ENCODE data around the gene ARHGEF38.
"Not testable (repeated sequence)": the region's sequence is repeated elsewhere in the genome, so short reads cannot be mapped to it uniquely, and the experiment has no call there.

The ARHGEF38 gene

DNA sequence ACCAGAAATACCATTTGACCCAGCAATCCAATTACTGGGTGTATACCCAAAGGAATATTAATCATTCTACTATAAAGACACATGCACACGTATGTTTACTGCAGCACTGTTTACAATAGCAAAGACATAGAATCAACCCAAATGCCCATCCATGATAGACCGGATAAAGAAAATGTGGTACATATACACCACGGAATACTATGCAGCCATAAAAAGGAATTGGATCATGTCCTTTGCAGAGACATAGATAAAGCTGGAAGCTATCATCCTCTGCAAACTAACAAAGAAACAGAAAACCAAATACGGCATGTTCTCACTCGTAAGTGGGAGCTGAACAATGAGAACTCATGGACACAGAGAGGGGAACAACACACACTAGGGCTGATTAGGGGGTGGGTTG, 57.4 kb downstream of the ARHGEF38 start:
- DNase-seq (ENCODE audit: low spot score), result not testable (repeated sequence)

DNA sequence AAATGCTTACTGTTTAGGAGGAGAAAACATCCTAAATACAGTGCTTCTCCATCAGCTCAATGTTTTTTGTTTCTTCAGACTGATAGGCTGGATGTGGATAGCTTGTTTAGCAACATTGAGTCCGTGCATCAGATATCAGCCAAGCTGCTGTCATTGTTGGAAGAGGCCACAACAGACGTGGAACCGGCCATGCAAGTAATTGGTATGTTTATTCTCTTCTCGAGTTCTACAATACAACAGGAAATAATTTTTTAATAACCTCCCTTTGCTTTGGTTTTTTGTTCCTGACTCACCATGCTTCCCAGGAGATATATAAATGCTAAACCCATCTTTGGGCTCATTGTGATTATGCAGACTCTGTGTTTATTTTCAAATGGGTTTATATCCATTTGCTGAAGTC, 60.9 kb downstream of the ARHGEF38 start:
- DNase-seq (ENCODE audit: low spot score), result no peak

DNA sequence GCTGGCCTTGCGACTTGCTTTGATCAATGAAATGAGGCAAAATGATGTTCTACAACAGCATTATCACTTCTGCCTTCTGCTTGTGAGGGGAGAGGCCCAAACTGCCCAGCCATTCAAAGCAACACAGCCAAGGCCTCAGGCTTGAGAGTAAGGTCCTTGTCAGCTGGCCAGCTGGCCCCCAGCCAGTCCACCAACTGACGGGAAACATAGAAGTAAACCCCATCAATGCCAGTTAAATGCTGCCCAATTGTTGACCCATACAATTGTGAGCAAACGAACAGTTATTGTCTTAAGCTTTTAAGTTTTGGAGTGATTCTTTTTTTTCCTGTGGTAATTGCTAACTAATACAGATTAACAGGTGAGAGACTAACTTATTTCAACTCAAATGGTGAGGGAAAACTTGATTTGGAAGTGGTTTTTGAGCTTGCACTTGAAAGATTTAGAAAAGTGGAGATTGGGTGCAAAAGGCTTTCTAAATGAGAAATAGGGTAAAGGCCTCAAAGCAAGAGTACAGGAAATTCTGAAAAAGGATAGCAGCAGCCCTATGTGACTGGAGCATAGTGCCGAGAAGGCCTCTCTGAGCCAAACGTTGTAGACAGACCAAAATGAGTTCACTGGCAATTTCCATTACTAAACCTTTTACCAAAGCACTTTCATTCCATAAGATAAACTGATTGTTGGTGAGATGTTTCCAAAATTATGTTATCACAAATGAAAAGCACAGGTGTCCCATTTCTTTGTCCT, 66.9 kb downstream of the ARHGEF38 start:
- DNase-seq (ENCODE audit: low spot score), result no peak

DNA sequence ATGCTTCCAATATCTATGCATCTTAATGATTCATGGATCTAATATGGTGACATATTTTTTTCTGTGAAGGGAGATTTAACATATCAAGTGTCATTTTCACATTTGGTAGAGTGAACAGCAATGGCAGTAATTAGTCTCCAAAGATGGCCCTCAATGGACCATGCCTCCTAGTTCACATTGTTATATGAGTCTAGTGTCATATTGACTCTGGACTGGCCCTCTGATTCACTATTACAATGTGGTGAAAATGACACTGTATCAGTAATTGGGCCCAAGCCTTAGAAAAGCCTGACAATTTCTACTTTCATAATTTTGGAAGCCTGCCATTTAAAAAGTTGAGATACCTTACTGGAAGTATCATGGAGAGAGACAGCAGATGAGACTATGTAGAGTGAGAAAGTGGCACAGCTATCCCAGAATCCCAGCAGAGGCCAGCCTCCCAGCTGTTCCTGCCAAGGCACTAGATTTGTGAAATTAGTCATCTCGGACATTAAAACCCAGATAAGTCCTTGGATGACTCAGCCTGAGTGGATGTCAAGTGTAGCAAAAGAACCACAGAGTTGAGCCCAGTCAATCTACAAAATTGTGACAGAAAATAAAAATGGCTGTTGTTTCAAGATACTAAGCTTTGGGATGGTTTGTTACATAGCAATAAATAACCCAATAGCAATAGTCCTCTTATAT, 68.4 kb downstream of the ARHGEF38 start:
- DNase-seq (ENCODE audit: low spot score), result no peak

DNA sequence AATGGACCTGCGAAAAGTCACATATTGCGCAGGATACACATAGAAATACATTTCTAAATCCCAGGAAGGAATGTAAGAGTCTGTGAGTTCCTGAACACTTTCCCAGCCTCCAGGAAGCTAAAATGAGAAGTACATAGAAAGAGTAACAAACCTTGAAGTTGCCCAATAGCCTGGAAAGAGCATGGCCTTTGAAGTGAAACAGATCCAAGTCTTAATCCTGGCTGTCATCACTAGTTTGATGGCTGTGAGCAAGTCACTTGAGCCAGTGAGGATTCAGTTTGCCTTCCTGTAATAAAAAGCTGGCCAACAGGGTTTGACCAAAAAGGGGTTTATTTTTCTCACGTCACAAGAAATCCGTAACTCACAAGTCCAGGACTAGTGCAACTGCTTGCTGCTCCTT, 69.8 kb downstream of the ARHGEF38 start:
- no peak for DNase-seq (ENCODE audit: low spot score)

DNA sequence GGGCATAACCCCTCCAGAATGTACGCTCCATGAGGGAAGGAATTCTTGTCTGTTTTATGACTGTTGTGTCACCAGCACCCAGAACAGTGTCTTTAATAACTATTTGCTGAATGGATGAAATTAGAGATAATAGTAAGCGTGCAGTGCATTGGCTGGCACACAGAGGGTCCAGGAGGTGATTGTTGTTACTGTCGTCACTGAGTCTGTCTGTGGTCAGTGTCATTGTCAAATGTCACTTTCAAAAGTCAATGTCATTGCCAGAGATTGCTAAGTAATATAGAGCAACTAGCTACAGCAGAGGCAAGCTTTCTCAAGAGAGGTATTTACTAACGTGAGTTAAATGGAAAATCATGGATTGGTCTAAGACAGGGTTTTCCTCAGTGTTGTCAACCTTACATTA, 70.7 kb downstream of the ARHGEF38 start:
- no peak for DNase-seq (ENCODE audit: low spot score)

DNA sequence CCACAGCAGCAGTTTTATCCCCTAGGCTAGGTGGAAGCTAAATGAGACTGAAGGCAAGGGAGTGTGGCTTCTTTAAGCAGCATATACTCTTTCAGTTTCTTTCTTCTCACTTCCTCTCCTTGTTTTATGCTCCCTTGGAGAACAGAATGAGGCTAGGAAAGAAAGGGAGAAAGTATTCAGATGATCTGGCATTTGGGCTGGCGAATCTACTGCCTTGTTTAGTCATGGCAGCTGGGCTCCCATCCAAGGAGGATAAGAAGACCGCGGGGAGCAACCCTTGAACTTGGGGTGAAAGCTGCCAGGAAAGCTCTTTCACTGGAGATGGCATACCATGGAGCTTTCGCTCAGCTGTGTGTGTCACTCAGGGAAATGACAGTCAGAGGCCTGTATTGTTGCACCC, 72.1 kb downstream of the ARHGEF38 start:
- DNase-seq (ENCODE audit: low spot score), result no peak

DNA sequence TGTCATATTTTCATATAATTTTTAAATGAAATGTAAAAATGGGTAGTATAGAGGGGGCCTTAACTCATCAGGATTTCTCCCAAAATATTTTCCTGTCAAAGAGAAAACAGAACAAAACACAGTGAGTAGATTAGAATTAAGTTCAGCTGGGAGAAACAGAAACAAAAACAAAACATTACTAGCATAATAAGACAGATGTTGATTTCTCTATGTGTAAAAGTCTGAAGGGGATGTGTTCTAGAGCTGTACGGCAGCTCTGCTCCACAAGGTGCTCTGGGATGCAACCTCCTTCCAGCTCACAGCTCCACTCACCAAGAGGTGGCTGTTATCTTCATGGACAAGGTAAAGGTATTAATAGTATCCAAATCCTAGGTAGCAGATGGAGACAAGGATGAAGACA, 72.8 kb downstream of the ARHGEF38 start:
- DNase-seq (ENCODE audit: low spot score), result no peak

DNA sequence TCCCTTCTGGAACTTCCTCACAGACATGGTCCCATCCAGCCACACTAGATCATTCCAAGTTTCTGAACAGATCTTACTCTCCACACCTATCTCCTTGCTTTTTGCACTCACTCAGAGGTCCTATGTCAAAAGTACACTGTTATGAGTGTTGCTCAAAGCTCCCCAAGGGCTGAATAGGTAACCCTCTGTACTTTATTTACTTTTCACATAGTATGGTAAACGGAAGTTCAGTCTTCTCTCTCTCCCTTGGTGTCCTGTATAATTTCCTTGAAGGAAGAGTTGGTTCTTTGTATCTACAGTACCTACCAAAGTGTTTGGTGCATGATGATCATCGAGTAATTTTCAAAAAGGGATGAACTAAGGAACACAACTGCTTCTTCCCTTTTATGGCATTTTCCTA, 74.4 kb downstream of the ARHGEF38 start:
- DNase-seq (ENCODE audit: low spot score), result no peak

DNA sequence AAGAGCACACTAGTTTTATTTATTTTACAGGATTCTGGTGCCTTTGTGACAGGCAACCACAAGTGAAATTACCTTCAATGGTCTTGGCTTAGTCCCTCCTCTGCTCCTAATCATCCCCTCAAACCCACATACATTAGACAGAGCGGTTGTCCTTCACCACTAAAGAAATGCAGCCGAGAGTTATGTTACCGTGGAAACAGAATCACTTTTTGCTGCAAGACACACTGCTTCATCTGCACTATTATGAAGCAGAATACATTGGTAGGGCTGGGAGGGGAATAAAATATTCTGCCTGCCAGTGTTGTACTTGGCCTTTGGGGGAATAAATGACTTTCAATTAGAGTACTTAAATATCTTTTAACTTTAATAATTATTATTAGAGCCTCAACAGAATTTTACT, 75.2 kb downstream of the ARHGEF38 start:
- no peak for DNase-seq (ENCODE audit: low spot score)

DNA sequence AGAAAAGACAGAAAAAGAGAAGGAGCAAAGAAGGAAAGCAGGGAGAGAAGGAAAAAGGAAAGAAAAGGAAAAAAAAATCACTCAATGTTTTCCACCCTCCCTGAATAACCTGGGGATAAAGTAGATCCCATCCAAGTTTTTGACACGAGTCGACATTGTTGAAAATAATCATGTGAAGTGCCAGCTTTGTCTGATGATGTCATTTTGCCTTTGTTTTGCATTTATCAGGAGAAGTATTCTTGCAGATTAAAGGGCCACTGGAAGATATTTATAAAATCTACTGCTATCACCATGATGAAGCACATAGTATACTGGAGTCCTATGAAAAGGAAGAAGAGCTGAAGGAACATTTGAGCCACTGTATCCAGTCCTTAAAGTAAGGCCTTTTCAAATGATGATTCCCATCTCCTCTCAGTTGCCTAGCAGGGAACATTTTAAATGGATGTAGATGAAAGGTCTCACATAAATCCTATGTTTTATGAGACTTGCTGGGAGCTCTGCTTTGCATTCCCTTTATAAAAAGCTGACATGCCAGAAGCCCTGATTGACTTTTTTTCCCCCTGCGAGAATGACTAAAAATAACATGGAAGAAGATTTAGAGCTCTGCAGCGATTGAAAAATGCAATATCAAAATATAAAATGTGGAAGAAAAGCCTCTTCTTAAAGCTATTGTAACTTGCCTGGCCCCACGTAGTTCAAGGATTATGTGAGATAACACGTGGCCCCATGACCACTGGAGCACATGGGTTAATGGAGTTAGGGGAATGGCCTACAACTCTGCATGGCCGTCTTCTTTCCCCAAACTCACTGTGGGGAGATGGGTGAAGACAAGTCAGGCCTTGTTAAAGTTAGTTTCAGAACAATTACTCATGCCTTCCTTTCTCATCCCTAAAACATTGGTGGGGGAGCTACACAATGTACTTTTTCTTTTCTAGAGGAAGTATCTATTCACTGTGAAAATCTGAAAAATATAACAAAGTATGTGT, 78.5 kb downstream of the ARHGEF38 start:
- DNase-seq (ENCODE audit: low spot score), result no peak

DNA sequence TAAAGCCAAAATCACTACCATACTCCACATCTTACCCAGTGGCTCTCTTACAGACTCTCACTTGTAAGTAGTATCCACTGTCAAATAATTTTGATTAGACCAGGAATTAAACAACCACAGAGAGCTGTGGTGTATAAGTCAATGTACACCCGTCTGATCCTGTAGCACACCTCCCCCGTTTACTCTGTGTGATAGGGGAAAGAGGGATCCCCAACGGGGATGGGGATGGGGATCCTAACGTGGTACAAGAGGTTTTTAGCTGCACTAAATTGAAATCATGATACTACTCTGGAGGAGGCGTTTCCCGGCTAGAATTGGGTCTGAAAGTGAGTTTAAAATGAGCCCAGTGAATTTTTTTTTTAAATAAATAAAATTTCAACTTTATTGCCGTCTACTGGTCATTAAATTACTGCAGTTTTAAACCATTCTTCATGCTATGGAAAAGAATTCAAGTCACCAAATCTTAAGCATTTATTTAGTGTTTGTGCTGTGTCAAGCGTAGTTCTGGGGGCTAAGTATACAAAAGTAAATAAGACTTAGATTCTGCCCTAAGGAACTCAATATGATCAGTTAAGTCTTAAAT, 79.5 kb downstream of the ARHGEF38 start:
- no peak for DNase-seq (ENCODE audit: low spot score)

DNA sequence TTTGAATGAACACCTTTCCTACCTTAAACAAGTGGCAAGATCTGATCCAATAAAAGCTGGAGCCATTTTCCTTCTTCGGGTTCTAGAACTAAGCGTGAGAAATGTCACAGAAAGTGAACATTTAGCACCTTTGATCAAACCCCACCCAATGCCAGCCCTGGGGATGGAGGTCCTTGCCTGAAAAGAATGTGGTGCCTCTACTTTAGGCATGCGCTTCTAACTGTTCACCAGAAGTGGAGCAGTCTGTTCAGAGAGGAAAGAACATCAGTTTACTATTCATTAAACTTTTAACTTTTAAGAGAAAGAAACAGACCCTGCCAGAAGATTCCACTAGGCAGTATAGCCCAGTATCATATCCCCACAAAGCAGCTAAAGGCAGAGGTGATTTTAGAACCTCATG, 80.2 kb downstream of the ARHGEF38 start:
- no peak for DNase-seq (ENCODE audit: low spot score)

DNA sequence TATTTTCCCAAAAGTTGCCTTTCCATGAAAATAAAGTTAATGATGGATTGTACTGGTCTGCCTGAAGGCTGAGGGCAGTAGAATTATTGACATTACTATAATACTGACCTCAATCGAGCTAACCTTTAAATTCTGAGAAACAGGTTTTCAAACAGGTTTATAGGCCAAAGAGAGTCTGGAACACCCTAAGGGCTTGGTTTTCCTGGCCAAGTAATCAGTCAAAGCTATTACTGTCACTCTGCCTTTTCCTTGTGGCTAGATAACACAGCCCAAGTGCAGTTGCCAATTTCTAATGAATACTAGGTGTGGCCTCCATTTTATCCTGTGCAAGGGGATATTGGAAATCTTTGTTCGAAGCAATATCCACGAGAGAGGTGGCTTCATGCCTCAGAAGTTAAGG, 80.8 kb downstream of the ARHGEF38 start:
- DNase-seq (ENCODE audit: low spot score), result no peak

DNA sequence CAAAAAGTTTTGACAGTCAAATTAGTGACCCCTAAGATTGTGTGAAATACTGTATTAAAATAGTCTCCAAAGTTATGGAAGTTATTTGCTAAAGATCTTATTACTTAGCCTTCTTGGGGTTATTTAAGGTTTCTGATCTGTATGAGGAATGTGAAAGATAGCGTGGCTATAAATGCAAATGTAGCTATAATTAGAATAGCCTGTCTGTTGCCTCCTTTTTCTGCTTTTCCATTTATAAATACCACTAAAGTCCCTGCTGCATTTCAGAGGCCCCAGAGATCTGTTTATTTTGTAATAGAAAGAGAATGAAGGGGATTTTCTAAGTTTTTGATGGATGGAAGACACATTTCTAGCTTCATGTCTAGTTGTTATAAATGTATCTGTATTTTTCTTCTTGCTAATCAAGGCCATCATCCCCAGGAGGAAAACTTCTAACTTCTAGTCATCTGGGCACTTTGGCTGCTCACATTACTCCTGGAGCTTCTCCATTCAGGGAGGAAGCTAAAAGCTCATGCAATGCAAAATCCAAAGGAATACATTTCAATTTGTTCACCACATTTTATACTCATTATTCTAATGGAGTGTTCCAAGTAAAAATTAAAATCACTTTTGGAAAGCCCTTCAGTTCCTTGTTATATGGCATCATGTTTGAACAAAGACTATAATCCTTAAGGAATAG, 82.1 kb downstream of the ARHGEF38 start:
- DNase-seq (ENCODE audit: low spot score), result no peak

DNA sequence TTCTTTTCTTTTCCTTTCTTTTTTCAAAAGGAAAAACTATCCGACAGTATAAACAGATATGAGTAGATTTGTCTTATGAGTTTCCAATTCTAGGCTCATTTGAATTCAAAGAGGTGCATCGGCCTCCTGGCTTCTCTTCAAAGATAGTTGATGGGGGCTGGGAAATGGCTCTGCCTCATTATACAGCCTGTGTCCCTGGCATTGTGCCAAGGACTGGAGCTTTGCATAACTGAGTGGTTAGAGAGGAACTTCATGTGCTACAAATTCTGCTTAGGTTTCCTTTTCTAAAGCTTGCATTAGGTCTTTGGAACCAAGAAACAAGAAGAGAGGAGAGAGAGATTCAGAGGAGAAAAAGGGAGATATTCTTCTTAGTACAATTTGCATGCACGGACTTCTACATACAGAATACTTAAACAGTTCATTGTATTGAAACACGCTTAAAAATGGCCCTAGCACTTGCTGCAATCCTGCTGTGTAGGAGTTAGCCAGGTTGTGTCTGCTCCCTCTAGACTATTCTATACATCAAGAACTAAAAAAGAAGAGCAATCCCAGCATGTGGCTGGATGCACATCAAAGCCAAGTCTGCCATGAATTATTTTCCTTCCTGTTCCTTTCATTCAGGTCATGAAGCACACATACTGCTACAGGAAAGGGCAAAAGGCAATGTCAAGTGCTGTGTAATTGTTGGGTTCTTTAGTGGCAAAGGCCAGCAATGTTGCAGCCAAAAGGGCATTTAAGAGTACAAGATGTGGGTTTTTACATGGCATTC, 85.2 kb downstream of the ARHGEF38 start:
- no peak for DNase-seq (ENCODE audit: low spot score)

DNA sequence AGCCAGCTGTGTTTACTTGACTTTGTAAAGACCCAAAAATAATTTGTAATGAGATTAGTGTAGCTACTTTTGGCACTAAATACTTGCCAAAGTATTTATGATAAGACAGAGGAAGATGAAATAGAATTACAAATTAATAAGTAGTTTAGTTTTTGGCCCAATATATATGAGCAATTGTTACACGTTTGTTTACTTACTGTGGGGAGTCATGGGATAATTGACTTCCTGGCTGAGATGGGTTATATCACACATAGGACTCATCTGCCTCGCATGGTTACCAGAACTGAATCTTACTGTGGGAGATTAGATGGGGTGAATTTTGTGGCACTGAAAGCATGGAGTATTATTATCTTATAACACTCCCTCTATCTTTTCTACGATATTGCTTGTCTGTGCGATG, 89.4 kb downstream of the ARHGEF38 start:
- DNase-seq (ENCODE audit: low spot score), result no peak

DNA sequence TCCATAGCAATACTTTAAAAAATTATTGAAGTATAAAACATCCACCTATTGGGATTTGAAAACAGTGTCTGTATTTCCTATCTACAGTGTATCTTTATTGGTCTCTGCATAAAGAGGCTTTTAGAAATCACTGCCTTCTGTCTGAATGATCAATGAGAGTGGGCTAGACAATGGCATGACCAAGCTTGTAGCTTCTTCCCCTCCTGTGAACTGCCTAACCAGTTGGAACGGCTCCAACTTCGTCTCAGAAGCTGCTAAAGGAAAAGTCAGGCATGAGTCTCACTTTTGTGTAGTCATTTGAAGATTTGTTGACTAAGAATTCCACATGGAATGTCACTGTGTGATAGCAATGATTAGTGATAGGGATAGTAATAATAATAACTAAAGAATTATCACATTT, 91.8 kb downstream of the ARHGEF38 start:
- DNase-seq (ENCODE audit: low spot score), result no peak

DNA sequence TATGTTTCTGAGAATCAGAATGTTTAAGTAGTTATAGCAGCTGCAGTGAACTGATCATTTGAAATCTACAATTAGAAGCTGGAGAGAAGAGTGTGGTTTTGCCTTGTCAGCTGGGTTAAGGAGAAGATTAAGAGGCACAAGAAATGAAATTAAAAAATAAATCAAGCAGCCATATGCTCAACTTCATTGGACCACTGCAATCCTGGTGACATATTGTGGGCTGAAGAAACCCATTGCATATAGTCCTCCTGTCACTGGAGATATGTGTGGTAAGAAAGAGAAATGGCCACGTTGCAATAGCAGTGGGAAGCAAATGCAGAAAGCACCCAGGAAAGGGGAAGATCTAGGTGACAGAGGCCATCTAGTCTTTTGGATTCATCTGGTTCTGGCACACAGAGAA, 93.0 kb downstream of the ARHGEF38 start:
- no peak for DNase-seq (ENCODE audit: low spot score)

DNA sequence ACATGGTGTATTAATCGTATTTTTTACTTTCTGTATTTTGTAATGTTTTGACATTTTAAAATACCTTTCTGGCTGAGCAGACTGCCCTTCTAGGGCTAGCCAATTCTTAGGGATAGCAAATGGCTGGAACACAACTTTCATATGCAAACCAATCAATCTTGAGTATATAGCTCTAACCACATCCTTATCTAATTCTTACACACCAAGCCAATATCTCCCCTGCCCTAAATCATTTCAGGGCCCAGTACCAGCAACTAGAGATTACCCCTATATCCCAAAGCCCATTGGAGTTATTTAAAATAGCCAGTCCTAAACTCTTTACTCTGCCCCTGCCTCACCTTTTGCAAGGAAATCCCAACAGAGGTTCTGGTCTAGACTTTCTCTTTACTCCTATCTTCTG, 97.8 kb downstream of the ARHGEF38 start:
- no peak for DNase-seq (ENCODE audit: low spot score)

DNA sequence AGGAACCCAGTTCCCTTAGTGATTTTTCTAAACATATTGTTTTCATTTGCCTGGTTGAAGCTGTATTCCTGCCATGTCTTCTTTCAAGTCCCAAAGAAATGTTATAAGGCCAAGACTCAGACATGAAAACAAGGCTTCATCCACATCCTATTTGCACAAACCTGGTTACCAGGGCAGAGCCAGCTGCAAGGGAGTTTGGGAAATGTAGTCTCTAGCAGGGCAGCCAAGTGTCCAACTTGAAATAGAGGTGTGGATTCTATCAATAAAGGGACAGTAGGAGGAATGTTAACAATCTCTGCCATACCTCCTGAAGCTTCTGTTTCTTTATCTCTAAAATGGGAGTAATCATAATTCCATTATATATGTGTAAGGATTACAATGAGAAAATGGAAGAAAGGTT, 99.5 kb downstream of the ARHGEF38 start:
- DNase-seq (ENCODE audit: low spot score), result no peak

All from left forelimb (tissue), 1 donor.